WTC11 (cell line): ENCODE results near the gene DHX34. TPM values are rescaled to one million over a fixed set of nuclear protein-coding genes. Genes with fewer than 3 reads are reported as not detected.

ENCODE experiments used
- ATAC-seq: fragments of 200-7000 bp; cut with Tn5 transposase; 2 replicates; pipeline ENCODE4 v1.10.0; 2021; ENCODE audit warnings: mild to moderate bottlenecking, moderate library complexity
- CTCF ChIA-PET: fragments of 300-600 bp; sonication (Branson Sonifier 250); formaldehyde crosslinking; loops from one replicate; lab custom pipeline; 2021; ENCODE audit warnings: antibody characterized with exemption; lab: Charles Lee
- POLR2A ChIA-PET: fragments of 350-600 bp; sonication (Branson Sonifier 250); formaldehyde crosslinking; loops from one replicate; lab custom pipeline; 2021; ENCODE audit warnings: antibody characterized with exemption; lab: Charles Lee
- DNase-seq: peaks from one replicate; pipeline ENCODE4 v3.0.0; 2021; ENCODE audit warnings: low spot score
- H3K27ac Mint-ChIP-seq: 2 replicates; pipeline ENCODE4 v1.8.0; 2021; ENCODE audit warnings: mixed read lengths
- H3K27me3 Mint-ChIP-seq: 2 replicates; pipeline ENCODE4 v1.8.0; 2021; ENCODE audit warnings: low read depth, mild to moderate bottlenecking, moderate library complexity, mixed read lengths
- H3K36me3 Mint-ChIP-seq: 2 replicates; pipeline ENCODE4 v1.8.0; 2021; ENCODE audit warnings: mixed read lengths
- H3K4me1 Mint-ChIP-seq: 2 replicates; pipeline ENCODE4 v1.8.0; 2022; ENCODE audit warnings: mixed read lengths
- H3K4me3 Mint-ChIP-seq: 2 replicates; pipeline ENCODE4 v1.8.0; 2021; ENCODE audit warnings: mild to moderate bottlenecking, moderate library complexity, mixed read lengths
- H3K9me3 Mint-ChIP-seq: 2 replicates; pipeline ENCODE4 v1.8.0; 2021; ENCODE audit warnings: mixed read lengths
- ARID4B ChIP-seq: sonication (generic); formaldehyde crosslinking; IDR thresholded peaks from 2 replicates; pipeline ENCODE4 v1.8.0; 2023; ENCODE audit warnings: missing genetic modification reagents, mild to moderate bottlenecking, borderline replicate concordance
- EMX1 ChIP-seq: fragments of 250-450 bp; sonication (Bioruptor Pico); IDR thresholded peaks from 2 replicates; pipeline ENCODE4 v1.8.0; 2021; ENCODE audit warnings: mild to moderate bottlenecking
- FOXK1 ChIP-seq: sonication (generic); formaldehyde crosslinking; IDR thresholded peaks from 2 replicates; pipeline ENCODE4 v1.8.0; 2022; ENCODE audit warnings: mild to moderate bottlenecking, moderate library complexity, missing genetic modification reagents
- HMGA2 ChIP-seq: fragments of 250-450 bp; sonication (Bioruptor Pico); IDR thresholded peaks from 2 replicates; pipeline ENCODE4 v1.4.0; 2021; ENCODE audit warnings: mild to moderate bottlenecking, moderate library complexity
- OVOL2 ChIP-seq: fragments of 250-450 bp; sonication (Bioruptor Pico); IDR thresholded peaks from 2 replicates; pipeline ENCODE4 v1.9.0; 2021; ENCODE audit warnings: mild to moderate bottlenecking, borderline replicate concordance
- PRDM15 ChIP-seq: sonication (generic); formaldehyde crosslinking; IDR thresholded peaks from 2 replicates; pipeline ENCODE4 v1.8.0; 2022; ENCODE audit warnings: missing genetic modification reagents
- PREB ChIP-seq: sonication (generic); formaldehyde crosslinking; IDR thresholded peaks from 2 replicates; pipeline ENCODE4 v1.8.1; 2022; ENCODE audit warnings: mild to moderate bottlenecking, missing genetic modification reagents, moderate library complexity, borderline replicate concordance
- SOX15 ChIP-seq: fragments of 250-450 bp; sonication (Bioruptor Pico); IDR thresholded peaks from 2 replicates; pipeline ENCODE4 v1.9.0; 2021; ENCODE audit warnings: mild to moderate bottlenecking
- SP1 ChIP-seq: sonication (generic); formaldehyde crosslinking; conservative IDR thresholded peaks from 2 replicates; pipeline ENCODE4 v1.8.1; 2022; ENCODE audit warnings: missing genetic modification reagents
- total RNA-seq: library from RNA; stranded (reverse); gene quantifications from 3 replicates; pipeline ENCODE4 v1.2.3, GENCODE V29; 2021
- TF ChIP-seq, protein P1 (sequence below): sonication (generic); formaldehyde crosslinking; IDR thresholded peaks from 2 replicates; pipeline ENCODE4 v1.8.0; 2023; ENCODE audit warnings: mild to moderate bottlenecking, missing genetic modification reagents
- TF ChIP-seq, protein P2 (sequence below): sonication (generic); formaldehyde crosslinking; IDR thresholded peaks from 2 replicates; pipeline ENCODE4 v1.8.0; 2022; ENCODE audit warnings: mild to moderate bottlenecking, missing genetic modification reagents

The DHX34 gene
- total RNA-seq, 1 experiment from 2014 or later, result 35.6 TPM

DNA sequence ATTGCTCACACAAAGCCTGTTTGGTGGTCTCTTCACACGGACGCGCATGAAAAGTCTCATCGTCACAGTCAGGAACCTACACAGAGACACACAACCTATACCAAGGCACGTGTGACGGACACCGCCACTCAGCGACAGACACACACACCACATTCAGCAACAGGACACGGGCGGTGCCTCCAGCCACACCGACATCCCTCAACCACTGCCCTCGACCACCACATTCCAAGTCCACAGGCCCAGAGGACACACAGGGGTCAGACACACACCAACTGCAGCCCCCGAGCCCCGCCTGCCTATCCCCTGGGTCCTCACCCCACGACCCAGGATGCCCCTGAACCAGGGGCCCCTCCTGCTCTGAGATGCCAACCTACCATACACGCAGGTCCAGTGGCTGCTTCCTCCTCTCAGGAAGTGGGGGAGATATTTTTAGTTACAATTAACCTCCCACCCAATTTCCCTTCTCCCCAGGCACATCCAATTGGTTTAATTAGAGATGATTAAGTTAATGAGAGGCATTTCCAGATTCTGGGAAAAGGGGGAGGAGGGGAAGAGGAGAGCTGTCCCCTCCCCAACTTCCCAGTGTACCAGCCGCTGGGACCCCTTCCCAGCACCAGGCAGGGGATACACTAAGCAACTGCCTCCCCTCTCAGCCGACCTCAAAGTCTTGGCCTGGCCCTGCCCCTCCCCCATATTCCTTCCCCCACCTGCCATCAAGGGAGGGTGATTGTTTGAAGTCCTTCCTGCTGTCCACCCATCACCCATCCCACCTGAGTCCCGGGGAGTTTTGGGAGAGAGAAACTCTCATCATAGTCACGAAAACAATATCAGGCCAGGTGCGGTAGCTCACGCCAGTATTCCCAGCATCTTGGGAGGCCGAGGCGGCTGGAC, 49.8 kb downstream of the DHX34 start (continued):
- no peak for TF ChIP-seq PRDM15 (CRISPR knock-in tag)
- TF ChIP-seq, protein P1, sequence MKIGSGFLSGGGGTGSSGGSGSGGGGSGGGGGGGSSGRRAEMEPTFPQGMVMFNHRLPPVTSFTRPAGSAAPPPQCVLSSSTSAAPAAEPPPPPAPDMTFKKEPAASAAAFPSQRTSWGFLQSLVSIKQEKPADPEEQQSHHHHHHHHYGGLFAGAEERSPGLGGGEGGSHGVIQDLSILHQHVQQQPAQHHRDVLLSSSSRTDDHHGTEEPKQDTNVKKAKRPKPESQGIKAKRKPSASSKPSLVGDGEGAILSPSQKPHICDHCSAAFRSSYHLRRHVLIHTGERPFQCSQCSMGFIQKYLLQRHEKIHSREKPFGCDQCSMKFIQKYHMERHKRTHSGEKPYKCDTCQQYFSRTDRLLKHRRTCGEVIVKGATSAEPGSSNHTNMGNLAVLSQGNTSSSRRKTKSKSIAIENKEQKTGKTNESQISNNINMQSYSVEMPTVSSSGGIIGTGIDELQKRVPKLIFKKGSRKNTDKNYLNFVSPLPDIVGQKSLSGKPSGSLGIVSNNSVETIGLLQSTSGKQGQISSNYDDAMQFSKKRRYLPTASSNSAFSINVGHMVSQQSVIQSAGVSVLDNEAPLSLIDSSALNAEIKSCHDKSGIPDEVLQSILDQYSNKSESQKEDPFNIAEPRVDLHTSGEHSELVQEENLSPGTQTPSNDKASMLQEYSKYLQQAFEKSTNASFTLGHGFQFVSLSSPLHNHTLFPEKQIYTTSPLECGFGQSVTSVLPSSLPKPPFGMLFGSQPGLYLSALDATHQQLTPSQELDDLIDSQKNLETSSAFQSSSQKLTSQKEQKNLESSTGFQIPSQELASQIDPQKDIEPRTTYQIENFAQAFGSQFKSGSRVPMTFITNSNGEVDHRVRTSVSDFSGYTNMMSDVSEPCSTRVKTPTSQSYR (CRISPR knock-in tag), result 0 out of 2 replicates have a peak, but pooled peaks have one; percentile 53

- POLR2A ChIA-PET, result interaction anchor here (0.6 kb wide), 1 partner anchor 164 kb away, joined by 4 read pairs; no protein-coding TSS in a partner anchor
- CTCF ChIA-PET, result interaction anchor here (1.0 to 6.0 kb wide), 4 partner anchors 11 to 159 kb away, joined by 3 to 51 read pairs (median 4); partner anchors contain the start of gene DHX34
- no peaks in the 10 kb centered on the region for H3K9me3 Mint-ChIP-seq
These were observed 53.4 kb downstream of the DHX34 start for GRCh38 chr19:47402504-47402903.

More at GRCh38 chr19:47402504-47402903, 53.4 kb downstream of the DHX34 start:
- ATAC-seq (no peak), DNase-seq (no peak)
- TF ChIP-seq, protein P2, sequence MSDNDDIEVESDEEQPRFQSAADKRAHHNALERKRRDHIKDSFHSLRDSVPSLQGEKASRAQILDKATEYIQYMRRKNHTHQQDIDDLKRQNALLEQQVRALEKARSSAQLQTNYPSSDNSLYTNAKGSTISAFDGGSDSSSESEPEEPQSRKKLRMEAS, result no peak
- TF ChIP-seq PREB (CRISPR knock-in tag) (no peak), SOX15 (CRISPR knock-in tag) (no peak), ARID4B (no peak), FOXK1 (CRISPR knock-in tag) (no peak), SP1 (no peak), HMGA2 (CRISPR knock-in tag) (no peak), EMX1 (CRISPR knock-in tag) (no peak), OVOL2 (CRISPR knock-in tag) (no peak)
- peaks cover 4% of the 10 kb centered on the region; the same call in 1 of the 2 replicates for H3K27me3 Mint-ChIP-seq
- no peak overlapping the region for H3K4me3 Mint-ChIP-seq
- H3K4me1 Mint-ChIP-seq, result peaks cover 25% of the 10 kb centered on the region
- H3K27ac Mint-ChIP-seq, result no peak overlapping the region
- no peaks in the 10 kb centered on the region for H3K36me3 Mint-ChIP-seq
